Measurements from ENCODE around the gene APOBEC3B.
"Not testable (repeated sequence)": the region's sequence is repeated elsewhere in the genome, so short reads cannot be mapped to it uniquely, and the experiment has no call there.

The APOBEC3B gene

DNA sequence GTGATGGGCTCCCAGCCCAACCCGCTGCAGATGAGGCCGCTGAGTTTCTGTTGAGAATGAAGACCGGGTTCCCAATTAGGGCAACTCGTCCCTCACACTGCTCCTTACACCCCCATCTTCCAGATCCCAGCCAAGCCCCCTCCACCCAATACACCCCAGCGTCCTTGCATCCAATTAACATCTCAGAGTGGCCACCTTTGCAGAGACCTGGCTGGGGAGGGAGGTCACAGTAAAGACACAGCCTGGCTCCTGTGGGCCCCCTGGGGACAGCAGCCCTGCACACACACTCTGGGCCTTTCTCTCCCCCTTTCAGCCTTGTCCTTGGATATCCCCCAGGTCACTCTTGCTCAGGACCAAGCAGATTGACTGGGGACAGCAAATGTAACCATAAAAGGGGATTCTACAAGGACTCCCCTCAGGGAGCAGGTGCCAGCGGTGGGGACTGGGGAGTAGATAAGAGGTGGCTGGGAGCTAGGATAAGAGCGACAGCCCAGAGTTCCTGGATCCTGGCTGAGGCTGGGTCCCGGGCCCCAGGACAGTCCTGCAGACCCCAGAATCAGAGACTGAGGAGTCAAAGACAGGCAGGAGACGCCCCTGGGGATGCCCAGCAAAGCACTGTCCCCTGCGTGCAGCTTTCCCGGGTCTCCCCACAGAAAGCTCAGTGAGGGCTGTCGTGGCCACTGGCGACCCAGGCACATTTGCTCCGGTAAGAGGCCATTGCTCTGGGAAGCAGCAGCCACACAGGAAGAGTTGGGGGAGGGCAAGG lies 16.4 kb upstream of the APOBEC3B start:
- in situ Hi-C loops (cut with MboI; ENCODE audit: low sequenced_read_pairs) = no loop called here

DNA sequence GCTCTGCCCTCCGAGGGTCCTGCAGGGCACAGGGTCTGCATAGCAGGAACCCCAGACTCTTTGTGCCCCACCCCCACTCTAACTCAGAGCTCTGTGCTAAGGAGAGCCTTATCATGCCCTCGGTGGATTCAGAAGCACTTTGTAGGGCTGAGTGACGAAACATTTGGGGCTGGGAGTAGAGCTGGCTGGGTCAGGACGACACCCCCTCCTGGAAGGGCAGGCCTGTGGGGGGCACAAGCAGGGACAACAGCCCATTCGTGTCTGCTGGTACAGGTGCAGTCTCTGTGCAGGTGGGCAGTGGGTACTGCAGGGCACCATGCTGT lies 15.8 kb upstream of the APOBEC3B start:
- in situ Hi-C loops (cut with MboI; ENCODE audit: low sequenced_read_pairs) = no loop called here

DNA sequence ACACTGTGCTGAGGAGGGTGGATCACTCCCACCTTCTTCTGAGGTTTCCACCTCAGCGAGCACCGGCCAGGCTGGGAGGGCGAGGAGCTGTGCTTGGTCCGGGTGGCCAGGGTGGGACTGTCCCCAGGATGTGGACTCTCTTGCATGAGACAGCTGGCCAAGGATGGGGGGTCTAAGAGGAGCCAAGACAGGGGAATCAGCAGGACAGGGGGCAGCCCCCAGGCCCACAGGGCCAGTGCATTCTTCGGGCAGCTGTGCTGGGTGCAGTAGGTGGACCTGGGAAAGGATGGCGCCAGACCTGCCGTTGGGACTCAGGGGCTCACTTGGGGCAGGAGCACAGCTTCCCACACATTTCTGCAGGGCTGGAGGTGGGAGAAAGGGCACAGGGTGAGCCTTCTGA lies 15.2 kb upstream of the APOBEC3B start:
- in situ Hi-C loops (cut with MboI; ENCODE audit: low sequenced_read_pairs) = no loop called here

DNA sequence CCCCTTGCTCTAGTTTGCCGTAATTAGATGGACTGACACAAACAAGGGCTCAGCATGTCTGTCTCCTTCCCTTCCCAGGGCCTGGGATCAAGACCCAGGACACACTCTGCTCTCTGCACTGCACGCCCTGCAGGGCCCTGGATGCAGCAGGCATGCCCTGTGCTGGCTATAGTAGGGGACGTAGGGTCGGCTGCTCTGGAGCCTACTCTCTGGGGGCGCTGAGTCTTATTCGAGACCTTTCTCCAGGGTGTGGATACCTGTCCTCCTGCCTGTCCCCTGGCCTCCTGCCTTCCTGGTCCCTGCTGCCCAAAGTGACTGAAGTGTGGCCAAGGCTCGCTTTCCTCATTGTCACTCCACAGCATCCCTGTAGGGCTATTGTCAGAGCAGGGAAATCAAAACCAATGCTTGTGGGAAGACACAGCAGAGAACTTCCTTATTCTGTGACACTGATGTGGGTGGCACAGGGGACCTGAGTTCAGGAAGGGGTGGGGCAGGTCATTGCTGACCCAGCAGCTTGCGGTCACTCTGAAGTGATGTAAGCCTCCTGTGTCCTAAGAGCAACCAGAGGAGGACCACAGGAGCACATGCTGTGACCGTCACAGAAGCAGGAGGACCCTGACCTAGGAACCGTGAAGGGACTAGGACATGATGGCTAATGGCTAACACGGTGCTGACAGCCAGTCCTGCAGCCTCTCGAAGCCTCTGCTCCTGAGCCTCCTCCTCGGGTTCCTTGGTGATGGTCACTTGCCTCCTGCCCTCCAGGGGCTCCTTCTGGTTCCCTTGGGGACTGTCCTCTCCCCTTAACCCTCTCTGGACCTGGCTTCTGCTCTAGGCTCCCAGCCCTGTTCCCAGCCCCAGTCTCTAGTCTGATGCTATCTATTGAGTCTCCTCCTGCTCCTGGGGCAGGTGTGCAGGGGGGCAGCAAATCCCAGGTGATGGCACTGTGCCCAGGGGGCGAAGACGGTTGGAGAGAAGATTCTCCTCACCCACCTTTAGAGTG lies 14.4 kb upstream of the APOBEC3B start:
- in situ Hi-C loops (cut with MboI; ENCODE audit: low sequenced_read_pairs) = no loop called here

DNA sequence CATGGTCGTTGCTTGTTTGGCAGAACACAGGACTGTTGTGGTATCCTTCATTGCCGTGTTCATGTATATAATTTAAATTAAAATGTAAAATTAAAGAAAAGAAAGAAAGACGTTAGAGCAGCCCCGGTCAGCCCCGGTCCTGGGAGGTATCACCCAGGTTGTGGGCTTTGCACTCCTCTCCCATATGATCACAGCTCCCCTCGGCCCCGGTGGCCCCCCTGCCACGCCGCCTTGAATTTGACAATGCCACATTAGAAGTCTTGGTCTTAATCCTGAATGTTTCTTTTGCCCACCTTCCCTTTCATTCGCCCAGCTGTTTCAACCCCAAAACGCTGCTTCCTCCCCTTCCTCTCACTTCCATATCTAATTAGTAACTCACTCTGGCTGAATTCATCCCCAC lies 13.3 kb upstream of the APOBEC3B start:
- in situ Hi-C loops (cut with MboI; ENCODE audit: low sequenced_read_pairs) = no loop called here

DNA sequence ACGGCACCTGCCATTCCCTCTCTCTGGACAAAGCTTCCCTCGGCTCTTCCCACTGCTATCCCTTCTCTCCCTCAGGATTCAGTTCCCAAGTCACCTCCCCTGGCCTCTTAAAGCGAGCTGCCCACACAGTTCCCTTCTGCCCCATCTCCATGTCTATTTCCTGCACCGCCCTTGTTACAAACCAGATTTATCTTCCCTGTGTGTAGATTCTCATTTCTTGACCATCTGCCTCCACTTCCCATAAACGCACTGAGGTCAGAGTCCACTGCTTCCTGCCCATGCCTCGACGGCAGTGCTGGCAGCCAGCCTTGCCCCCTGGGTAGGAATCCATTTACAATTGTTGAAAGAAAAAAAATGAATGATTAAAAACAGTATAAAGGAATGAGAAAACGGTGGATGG lies 11.6 kb upstream of the APOBEC3B start:
- in situ Hi-C loops (cut with MboI; ENCODE audit: low sequenced_read_pairs) = no loop called here

DNA sequence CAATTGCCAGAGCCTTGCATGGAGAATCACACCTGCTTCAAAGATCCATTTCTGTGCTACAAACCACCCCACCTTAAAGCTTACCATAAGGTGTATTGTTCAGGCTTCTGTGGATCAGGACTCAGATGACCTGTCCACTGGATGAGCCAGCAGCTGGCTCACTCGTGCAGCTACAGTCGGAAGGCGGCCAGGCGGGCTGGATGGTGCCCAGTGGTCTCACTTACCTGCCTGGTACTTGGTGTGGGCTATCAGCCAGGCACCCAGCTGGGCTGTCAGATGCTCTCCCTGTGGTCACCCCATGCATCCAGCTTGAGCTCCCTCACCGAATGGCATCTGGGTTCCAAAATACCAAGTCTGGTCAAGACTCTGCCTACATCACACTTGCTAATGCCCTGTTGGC lies 10.9 kb upstream of the APOBEC3B start:
- in situ Hi-C loops (cut with MboI; ENCODE audit: low sequenced_read_pairs) = no loop called here

DNA sequence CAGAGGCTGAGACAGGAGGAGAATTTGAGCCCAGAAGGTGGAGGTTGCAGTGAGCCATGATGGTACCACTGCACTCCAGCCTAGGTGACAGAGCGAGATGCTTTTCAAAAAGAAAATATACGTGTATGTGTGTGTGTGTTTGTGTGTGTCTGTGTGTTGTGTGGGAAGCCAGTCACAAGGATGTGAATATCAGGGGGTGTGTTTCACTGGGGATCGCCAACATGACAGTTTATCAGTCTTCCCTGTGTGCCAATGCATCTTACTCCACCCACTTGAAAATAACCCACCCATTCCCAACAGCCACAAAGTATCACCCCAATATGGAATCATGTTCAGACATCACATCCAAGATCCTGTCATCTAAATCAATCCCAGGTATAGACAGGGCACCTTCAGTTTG lies 10.4 kb upstream of the APOBEC3B start:
- in situ Hi-C loops (cut with MboI; ENCODE audit: low sequenced_read_pairs) = no loop called here

DNA sequence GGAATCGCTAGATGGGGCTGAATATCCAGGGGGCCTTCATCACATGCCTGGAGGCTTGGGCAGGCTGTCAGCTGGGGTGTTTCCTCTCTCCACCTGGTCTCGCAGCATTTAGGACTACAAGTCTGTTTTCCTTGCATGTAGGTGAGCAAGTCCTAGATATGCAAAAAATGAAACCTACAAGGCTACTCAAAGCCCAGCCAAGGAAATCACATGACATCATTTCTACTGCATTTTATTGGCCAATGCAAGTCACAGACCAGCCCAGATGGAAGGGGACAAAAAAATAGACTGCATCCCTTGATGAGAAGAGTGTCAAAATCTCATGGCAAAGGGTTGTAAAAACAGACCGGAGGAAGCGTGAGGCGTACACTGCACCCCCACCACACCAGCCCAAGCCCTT lies 9.6 kb upstream of the APOBEC3B start:
- in situ Hi-C loops (cut with MboI; ENCODE audit: low sequenced_read_pairs) = no loop called here

DNA sequence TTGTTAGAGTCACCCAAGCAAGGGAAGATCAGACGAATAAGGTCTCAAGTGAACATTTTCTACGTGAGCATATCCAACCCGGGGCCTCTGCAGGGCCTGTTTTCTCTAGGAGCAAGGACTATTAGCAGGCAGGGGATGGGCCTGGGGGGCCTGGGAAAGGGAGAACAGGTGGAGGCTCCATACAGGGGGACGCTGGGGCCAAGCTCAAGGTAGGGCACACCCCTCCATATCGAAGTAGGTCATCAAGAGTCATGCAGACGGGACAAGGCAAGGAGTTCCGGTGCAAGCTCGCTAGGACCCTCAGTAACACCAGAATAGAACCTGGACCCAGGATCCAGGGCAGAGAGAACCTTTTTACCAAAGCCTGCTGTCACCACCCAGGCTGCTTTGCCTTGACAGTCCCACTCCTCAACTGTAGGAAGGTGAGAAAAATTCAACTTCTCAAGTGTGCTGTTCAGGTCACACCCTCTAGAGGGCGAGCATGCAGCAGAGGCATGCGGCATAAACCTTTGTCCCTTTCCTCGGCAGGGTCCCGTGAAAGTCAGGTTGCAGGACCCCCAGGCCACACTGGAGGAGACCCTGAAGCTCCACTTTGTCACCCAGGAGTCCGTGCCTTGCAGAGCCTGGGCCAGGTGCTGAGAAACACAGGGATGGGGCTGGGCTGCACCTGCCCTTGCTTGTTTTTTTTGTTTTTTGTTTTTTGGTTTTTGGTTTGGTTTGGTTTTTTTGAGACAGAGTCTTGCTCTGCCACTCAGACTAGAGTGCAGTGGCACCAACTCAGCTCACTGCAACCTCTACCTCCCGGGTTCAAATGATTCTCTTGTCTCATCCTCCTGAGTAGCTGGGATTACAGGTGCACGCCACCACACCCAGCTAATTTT lies 8.6 kb upstream of the APOBEC3B start:
- in situ Hi-C loops (cut with MboI; ENCODE audit: low sequenced_read_pairs) = no loop called here

DNA sequence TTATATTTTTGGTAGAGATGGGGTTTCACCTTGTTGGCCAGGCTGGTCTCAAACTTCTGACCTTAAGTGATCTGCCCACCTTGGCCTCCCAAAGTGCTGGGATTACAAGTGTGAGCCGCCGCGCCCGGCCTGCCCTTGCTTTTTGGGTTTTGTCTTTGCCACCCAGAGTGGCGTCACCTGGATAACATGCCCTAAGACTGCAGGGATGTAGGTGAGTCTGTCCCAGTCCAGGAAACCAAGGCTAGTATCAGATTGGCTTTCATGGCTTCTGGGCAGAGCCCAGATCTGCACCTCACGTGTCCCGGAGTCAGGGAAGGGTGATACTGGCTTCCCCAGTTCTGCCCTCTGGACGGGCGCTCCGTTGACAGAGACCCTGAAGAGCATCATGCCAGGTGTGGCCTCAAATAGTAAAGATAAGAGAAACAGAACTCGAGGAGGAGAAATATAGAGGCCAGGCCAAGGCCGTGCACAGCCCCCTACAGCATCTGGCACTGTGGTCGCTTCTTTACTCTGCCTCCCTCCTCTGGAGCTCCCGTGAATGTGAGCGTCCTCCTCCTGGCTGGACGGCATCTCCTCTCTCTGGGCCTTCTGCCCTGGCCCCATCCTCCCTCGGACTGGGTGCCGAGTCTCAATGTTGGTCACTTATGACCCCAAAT lies 7.8 kb upstream of the APOBEC3B start:
- in situ Hi-C loops (cut with MboI; ENCODE audit: low sequenced_read_pairs) = no loop called here

DNA sequence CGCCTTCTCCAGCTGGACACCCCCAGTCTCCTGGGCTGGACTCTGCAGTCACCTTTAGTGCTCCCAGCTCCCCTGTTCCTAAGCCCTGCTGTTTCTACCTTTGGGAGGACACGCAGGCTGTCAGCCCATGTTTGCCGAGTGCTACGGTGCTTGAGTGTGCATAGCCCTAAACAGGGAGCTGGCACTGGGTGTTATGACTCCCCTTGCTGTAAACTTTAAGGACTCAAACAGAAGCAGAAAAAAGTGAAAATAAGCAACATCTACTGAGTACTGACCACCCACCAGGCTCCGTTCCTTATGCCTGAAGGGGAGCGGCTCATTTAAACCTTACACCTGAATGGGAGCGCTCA lies 7.3 kb upstream of the APOBEC3B start:
- in situ Hi-C loops (cut with MboI; ENCODE audit: low sequenced_read_pairs) = no loop called here

DNA sequence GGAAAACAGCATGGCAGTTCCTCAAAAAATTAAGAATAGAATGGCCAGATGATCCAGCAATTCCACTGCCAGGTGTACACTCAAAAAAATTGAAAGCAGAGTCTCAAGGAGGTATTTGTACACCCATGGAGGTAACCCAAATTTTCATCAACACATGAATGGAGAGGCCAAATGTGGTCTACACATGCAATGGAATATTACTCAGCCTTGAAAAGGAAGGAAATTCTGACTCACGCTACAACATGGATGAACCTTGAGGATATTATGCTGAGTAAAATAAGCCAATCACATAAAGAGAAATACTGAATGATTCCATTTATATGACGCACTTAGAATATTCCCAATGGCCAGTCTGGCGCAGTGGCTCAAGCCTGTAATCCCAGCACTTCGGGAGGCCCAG lies 4.9 kb upstream of the APOBEC3B start:
- in situ Hi-C loops (cut with MboI; ENCODE audit: low sequenced_read_pairs) = not testable (repeated sequence)

DNA sequence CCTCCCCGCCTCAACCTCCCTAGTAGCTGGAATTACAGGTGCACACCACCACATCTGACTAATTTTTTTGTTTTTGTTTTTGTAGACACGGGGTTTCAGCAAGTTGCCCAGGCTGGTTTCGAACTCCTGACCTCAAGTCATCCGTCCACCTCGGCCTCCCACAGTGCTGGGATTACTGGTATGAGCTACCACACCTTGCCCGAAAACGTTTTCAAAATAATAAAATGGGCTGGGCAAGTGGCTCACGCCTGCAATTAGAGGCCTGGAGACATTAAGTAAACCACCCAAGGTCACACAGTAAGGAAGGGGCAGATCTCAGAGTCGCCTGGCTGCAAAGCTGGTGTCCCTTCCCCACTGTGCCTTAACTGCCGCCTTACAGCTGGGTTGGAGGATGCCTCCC lies 1.6 kb upstream of the APOBEC3B start:
- in situ Hi-C loops (cut with MboI; ENCODE audit: low sequenced_read_pairs) = not testable (repeated sequence)

DNA sequence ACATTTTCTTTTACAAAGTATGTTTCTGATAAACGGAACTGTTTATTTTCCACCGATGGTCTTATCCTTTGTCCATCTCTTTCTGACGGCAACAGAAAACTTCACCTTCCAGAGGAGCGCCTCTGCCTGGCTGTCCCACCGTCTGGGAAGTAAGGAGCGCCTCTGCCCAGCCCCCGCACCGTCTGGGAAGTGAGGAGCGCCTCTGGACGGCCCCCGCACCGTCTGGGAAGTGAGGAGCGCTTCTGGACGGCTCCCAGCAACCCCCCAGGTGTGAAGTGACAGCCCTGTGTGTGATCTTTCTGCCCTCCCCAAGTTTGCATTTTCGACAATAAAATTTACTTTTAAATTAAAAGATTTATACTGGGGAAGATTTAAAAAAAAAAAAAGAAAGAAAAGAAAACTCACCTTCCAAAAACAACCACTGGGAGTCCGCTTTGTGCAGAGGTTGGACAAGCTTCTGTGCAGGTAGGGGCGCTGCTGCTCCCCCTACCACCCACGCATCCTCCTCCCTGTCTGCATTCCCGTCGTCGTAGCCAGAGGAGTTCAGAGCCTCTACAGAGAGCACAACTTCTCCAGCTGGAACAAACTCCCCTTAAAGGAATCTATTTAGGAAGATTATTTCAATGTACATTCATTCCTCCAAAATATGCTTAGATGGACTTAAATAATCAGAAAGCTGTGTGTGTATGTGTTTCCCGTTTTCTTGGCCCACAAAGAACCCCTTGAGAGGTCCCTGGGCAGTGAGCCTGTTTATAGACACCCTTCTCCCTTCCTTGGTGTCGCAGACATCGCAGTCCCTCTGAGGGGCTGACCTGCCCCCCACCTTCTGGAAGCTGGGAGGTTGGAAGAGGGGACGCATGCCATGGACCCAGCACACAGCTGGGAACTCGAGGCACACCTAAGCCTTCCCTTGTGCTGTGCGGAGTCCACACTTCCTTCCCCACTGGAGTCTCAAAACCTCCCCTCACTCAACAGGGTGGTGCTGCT lies 849 bp upstream of the APOBEC3B start:
- in situ Hi-C loops (cut with MboI; ENCODE audit: low sequenced_read_pairs) = no loop called here

DNA sequence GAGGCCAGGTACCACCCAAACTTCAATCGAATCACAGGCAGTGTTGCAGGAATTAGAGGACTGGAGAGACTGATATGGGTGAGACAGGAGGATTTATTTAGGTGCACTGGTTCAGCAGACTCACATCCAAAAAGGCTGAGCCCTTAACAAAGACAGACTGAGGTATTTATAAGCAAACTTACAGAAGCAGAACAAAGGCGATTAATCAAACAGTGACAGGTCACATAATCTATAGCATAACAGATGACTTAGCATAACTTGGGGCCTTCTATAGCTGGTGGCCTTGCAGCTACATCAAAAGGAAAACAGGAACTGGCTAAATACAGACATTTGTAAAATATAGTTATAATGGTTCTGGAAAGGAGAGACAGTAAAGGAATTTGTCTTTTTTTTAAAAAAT lies 2.1 kb downstream of the APOBEC3B start:
- in situ Hi-C loops (cut with MboI; ENCODE audit: low sequenced_read_pairs) = no loop called here

DNA sequence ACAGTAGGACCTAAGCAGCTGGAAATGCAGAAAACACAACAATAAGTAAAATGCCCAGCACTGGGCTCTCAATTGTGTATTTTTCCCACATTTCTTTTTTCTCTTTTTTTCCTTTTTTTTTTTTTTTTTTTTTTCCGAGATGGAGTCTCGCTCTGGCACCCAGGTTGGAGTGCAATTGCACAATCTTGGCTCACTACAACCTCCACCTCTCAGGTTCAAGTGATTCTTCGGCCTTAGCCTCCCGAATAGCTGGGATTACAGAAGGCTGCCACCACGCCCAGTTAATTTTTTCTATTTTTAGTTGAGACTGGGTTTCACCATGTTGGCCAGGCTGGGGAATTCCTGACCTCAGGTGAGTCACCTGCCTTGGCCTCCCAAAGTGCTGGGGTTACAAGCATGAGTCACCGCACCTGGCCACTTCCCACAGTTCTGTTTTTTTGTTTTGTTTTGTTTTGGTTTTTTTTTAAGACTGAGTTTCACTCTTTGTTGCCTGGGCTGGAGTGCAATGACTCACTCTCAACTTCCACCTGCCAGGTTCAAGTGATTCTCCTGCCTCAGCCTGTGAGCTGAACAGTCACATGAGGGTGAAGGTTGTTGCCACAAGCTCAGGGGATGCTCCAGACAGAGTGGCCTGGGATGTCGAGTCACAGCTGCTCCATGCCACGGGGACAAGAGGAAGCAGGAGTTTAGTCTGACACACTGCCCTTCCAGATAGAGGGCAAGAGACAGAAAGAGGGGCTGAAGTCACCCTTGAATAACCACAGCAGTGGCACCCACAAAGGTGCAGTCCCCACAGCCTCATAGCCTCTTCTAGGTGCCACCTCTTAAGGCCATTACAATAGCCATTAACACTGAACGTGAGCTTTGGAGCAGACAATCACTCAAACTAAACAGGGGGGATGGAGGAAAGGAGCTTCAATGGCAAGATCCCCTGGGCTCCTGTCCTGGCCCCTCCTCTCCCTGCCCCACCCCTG lies 2.9 kb downstream of the APOBEC3B start:
- in situ Hi-C loops (cut with MboI; ENCODE audit: low sequenced_read_pairs) = not testable (repeated sequence)

DNA sequence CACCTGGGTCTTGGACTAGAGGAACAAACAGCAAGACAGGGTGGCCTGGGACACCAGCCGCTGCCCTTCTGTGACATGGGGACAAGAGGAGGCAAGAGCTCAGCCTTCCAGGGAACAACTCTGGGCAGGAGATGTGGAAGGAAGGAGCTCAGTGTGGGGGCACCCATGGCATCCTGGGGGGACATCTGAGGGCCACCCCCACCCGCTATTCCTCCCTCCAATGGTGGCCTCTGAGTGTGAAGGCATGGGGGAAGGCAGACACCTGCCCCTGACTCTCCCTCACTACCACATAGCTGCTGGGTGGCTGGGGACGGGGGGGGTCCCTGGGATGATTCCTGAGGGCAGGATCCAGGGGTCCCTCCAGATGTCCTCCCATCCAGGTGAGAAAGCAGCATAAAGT lies 4.5 kb downstream of the APOBEC3B start:
- in situ Hi-C loops (cut with MboI; ENCODE audit: low sequenced_read_pairs) = no loop called here

All from HL-60/S4 (cell line).